HG03108 (cell line): ENCODE data around the gene OVCA2.

Source experiments
- ATAC-seq: cut with Tn5 transposase; IDR thresholded peaks from one replicate; pipeline ENCODE4 v1.9.1; 2021; ENCODE audit warnings: moderate library complexity; ENCODE audit not compliant: unreplicated experiment

OVCA2 gene

DNA sequence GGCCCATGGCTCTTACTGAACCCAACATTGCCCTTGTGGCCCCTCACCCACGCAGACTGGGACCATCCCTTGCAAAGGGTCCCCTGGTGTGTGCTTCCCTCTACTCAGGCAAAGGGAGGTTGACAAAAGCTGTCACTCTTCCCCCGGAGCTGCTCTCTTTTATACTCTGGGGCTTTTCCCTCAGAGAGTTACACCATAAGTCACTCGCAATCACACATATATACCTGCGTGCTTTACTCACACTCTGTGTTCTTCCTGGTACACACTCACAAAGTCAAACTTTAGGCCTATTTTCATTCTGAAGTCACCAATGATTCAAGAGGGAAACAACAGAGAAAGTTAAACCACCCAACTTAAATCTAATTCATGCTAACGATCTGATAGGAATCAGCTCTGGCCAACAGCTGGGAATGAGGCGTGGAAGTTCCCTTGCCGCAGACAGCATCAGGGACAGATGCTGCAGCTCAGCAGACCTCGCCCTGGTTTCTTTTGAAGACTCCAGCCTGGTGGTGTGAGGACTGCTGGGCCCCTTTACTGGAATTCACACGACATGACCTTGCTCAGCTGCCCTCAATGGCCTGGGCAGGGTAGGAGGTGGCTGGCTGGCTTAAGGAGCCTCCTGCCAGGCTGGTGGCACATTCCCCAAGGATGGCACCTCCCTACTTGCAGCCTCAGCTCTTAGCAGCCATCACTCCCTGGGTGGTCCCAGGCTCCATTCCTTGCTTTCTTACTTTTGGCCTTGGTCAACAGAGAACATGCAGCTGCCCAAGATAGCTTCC lies 40.4 kb downstream of the OVCA2 start:
- no peak for ATAC-seq

GRCh38 chr17:2083613-2084035 lies 41.8 kb downstream of the OVCA2 start:
- no peak for ATAC-seq

DNA sequence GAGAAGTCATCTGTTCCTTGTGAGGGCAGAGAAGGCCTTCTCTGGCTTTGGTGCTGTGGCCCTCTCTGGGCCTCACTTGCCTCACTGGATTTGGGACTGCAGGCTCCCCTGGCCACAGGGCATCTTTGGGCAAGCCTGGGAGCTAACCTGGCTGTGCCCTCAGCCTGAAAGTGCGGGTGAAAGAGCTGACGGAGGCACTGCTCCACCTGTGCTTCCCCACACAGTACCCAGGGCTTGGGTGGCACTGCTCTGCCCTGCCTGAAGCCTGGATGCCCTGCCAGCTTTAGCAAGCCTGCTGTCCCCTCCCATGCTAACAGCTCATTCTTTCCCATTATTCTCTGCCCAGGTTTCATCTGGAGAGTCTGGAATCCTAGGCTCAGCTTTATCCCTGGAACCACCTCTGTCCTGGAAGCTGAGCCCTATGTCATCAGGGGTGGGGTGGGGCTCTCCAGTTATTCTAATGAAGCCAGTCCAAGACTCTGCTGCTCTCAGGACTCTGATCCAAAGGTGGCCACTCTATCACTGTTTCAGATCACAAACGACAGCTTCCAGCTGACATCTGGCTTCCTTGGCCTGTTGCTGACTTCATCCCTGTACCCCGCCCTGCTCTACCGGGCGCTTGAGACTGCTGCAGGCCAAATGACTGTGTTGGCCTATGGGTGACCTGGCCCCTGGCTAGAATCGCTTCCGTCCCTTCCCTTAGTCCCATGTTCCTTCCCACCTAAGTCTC lies 42.4 kb downstream of the OVCA2 start:
- no peak for ATAC-seq

- no peak for ATAC-seq
These were observed 43.2 kb downstream of the OVCA2 start for GRCh38 chr17:2084766-2085647.

- ATAC-seq, result no peak
These were observed 43.8 kb downstream of the OVCA2 start for GRCh38 chr17:2085648-2085949.

GRCh38 chr17:2086306-2086705 lies 44.5 kb downstream of the OVCA2 start:
- no peak for ATAC-seq

GRCh38 chr17:2087597-2088211 lies 45.9 kb downstream of the OVCA2 start:
- ATAC-seq, result peak; percentile 42

DNA sequence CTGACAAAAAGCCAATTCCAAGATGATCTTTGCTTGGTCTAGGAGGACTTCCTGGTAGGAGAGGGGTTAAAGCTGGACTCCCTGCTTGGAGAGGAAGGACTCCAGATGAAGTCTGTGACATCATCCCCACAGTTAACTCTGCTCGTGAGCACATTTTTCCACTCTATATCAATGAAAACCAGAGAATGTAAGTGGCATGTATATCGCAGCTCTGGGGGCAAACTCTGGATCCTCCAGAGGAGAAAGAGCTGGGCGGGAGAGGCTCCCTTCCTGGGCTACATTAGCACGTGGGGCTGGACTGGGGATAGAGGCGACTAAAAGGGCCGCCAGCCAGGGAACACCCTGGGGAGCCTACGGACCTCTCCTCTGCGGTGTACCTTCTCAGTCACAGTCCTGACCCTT lies 47.2 kb downstream of the OVCA2 start:
- peak; percentile 12 for ATAC-seq

DNA sequence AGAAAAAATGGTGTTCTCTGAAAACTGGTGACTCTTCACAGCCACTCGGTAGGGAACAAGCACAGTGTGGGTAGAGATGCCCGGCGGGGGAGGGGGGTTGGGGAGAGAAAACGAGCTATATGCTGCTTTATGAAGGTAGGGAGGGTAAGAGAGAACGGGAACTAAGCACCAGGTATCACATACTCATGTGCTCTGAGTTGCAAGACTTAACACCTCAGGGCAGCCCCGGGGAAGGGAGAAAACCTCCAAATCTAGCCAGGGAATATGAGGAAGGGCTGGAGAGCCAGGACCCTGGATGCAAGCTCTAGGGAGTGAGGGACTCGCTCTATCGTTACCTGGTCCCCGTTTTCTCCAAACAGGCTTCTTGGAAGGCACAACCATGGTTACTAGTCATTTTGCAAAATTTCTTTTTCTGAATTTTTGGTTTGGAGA lies 48.4 kb downstream of the OVCA2 start:
- ATAC-seq, result no peak

GRCh38 chr17:2090804-2091534 lies 49.1 kb downstream of the OVCA2 start:
- no peak for ATAC-seq

DNA sequence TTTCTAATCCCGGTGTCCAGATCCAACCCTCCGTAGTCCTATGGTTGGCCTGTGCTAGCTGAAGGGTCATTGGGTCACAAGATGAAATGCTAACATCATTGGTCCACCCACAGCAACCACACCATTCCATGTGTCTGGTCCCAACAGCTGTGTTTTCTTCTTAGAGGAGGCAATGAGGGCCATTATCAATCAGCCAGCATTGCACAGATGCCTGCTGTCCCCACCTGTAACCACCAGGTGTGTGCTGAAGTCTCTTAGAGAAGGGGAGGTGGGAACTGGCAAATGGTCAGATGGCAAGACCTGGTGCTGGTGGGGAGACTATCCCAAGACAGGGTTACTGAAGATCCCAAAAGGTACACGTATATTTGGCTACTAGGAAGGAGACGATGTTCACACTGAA lies 50.4 kb downstream of the OVCA2 start:
- ATAC-seq, result no peak
